ENCODE data around the gene PLEKHM2. TPM values are rescaled to one million over a fixed set of nuclear protein-coding genes. Genes with fewer than 3 reads are reported as not detected.

Gene PLEKHM2
- total and polyA plus RNA-seq, 2 of the 4 experiments (the other 2 are of a cell fraction) = 24.7 to 48.0 TPM

- Histone ChIP-seq H3K9me3 (ENCODE audit: control insufficient read depth, insufficient read depth, low read length) (no peaks in the 10 kb centered on the region), H3K23ac (ENCODE audit: low read depth, low read length) (peak overlapping the region; percentile 29; the same call in 1 of the 2 replicates), H3K18ac (ENCODE audit: low read depth, low read length) (no peak overlapping the region), H3K79me1 (ENCODE audit: low read depth in 1 of 2, low read length in 2 of 2) (peaks cover 27 to 68% of the 10 kb centered on the region in 2 experiments), H3K4me2 (ENCODE audit: low read depth, low read length) (no peak overlapping the region), H4K5ac (ENCODE audit: low read depth, low read length) (no peak overlapping the region), H2AFZ (replicated peaks; ENCODE audit: low read length, poor library complexity) (no peak overlapping the region), H3K14ac (replicated peaks; ENCODE audit: low read depth, low read length) (no peak overlapping the region), H2BK5ac (ENCODE audit: low read depth, low read length, poor library complexity, severe bottlenecking) (no peak overlapping the region), H4K91ac (ENCODE audit: insufficient read depth, low read depth, low read length) (no peak overlapping the region), H3K9me1 (ENCODE audit: insufficient read depth, low read length) (peaks cover 8% of the 10 kb centered on the region; the same call in 1 of the 2 replicates), H2AK9ac (replicated peaks; ENCODE audit: low read depth, low read length, poor library complexity) (no peak overlapping the region), H3K9ac (ENCODE audit: low read depth, low read length) (no peak overlapping the region), H2AK5ac (ENCODE audit: low read depth, low read length) (no peak overlapping the region), H3K27me3 (ENCODE audit: control insufficient read depth, insufficient read depth, low read length) (no peaks in the 10 kb centered on the region), H2BK15ac (ENCODE audit: low read depth, low read length) (no peak overlapping the region), H3K4ac (ENCODE audit: low read depth, low read length) (no peak overlapping the region), H2BK120ac (ENCODE audit: low read depth, low read length) (no peak overlapping the region), H3K4me1 (ENCODE audit: control insufficient read depth, insufficient read depth, low read length) (peaks cover 12% of the 10 kb centered on the region), H2BK20ac (ENCODE audit: low read depth, low read length) (no peak overlapping the region), H3K27ac (ENCODE audit: insufficient read depth, low read length) (no peak overlapping the region), H3K56ac (ENCODE audit: extremely low read depth, insufficient read depth, low read length) (no peak overlapping the region), H4K20me1 (ENCODE audit: insufficient read depth, low read length) (peaks cover 62% of the 10 kb centered on the region), H3K36me3 (ENCODE audit: control insufficient read depth, insufficient read depth, low read length) (peaks cover 3% of the 10 kb centered on the region; the same call in 1 of the 2 replicates), H4K8ac (ENCODE audit: low read depth in 2 of 2, low read length in 2 of 2) (no peak overlapping the region), H3K4me3 (ENCODE audit: insufficient read depth, low read depth, low read length) (no peak overlapping the region)
- intact Hi-C loops (cut with micrococcal nuclease) (no loop called here), in situ Hi-C loops (cut with MboI; ENCODE audit: low sequenced_read_pairs) (no loop called here), dilution Hi-C loops (cut with HindIII; ENCODE audit: low sequenced_read_pairs, unreplicated experiment) (no loop called here)
- ChIA-PET CTCF (no interaction called here), POLR2A (ENCODE audit: unreplicated experiment) (interaction anchor here (0.6 kb wide), 1 partner anchor 58 kb away, joined by 4 read pairs; no protein-coding TSS in a partner anchor)
- DNase-seq (no peak), ATAC-seq (ENCODE audit: low read depth) (no peak)
- TF ChIP-seq MAZ (IDR thresholded peaks at IDR 0.05; ENCODE audit: borderline replicate concordance, low read depth, low read length) = no peak
- TF ChIP-seq CEBPB (IDR thresholded peaks at IDR 0.05; ENCODE audit: low read depth, low read length) = peak; percentile 51
- no TSS peak for BruUV-seq (replicated peaks)
- WGBS, 2 experiments (ENCODE audit: extremely low coverage in 2 of 2, insufficient read length in 1 of 2) = 40% methylated on average over 1 of the region's 2 CpGs; no CpG with 5 or more reads in 1 of the 2 experiments
Measured at GRCh38 chr1:15687446-15687845, 3.3 kb downstream of the PLEKHM2 start.

Measured in IMR-90 (cell line).